ENCODE data around the gene TTC7B. TPM values are rescaled to one million over a fixed set of nuclear protein-coding genes. Genes with fewer than 3 reads are reported as not detected.

Gene TTC7B
- total and polyA plus RNA-seq, 2 donors (not counting 3 experiments of a cell fraction or from before 2014, with no cell fraction given) = 46.8 to 76.5 TPM

GRCh38 chr14:90663140-90663539 is 153.1 kb downstream of the TTC7B start:
- H3K9ac ChIP-seq (replicated peaks; ENCODE audit: extremely low read depth, insufficient read depth, low read length) = no peak overlapping the region
- H3K4me1 ChIP-seq (ENCODE audit: control insufficient read depth, extremely low read depth, insufficient read depth, low read length) = no peaks in the 10 kb centered on the region
- BruUV-seq (replicated peaks) = no TSS peak
- peaks cover 0 to 7% of the 10 kb centered on the region in 2 experiments for H3K36me3 ChIP-seq (ENCODE audit: control insufficient read depth in 2 of 2, extremely low read depth in 1 of 2, insufficient read depth in 2 of 2, low read length in 2 of 2)
- H3K4me2 ChIP-seq (ENCODE audit: insufficient read depth, low read length) = no peak overlapping the region
- H3K4me3 ChIP-seq (replicated peaks in 1 of 3; ENCODE audit: insufficient read depth in 1 of 3, low read depth in 1 of 3, low read length in 3 of 3) = no peak overlapping the region
- TF ChIP-seq POLR2AphosphoS5 (IDR thresholded peaks at IDR 0.05; ENCODE audit: insufficient read depth, low read depth, low read length) = no peak
- no peak for TF ChIP-seq MAX (IDR thresholded peaks at IDR 0.05; ENCODE audit: insufficient read depth, insufficient read length)
- no peak for TF ChIP-seq JUN (IDR thresholded peaks at IDR 0.05; ENCODE audit: borderline replicate concordance, insufficient read depth, insufficient read length, low read depth)
- TF ChIP-seq FOS (IDR thresholded peaks at IDR 0.05; ENCODE audit: borderline replicate concordance, insufficient read depth, low read length) = no peak
- TF ChIP-seq CTCF (IDR thresholded peaks at IDR 0.05; ENCODE audit: extremely low read depth in 1 of 2, insufficient read depth in 1 of 2, low read depth in 1 of 2, low read length in 2 of 2) = no peak
- no peak for TF ChIP-seq EZH2 (IDR thresholded peaks at IDR 0.05; ENCODE audit: borderline replicate concordance, low read depth, low read length, severe bottlenecking)
- TF ChIP-seq GATA2 (IDR thresholded peaks at IDR 0.05; ENCODE audit: insufficient read depth, insufficient read length, low read depth, low read length) = no peak
- TF ChIP-seq MYC (IDR thresholded peaks at IDR 0.05; ENCODE audit: low read depth, low read length) = no peak
- TF ChIP-seq POLR2A (IDR thresholded peaks at IDR 0.05; ENCODE audit: low read depth, low read length) = no peak
- no peak for DNase-seq (ENCODE audit: low read depth, low spot score)
- FAIRE-seq = no peak
- no peaks in the 10 kb centered on the region for H3K79me2 ChIP-seq (ENCODE audit: control insufficient read depth, insufficient read depth, low read length)
- intact Hi-C loops (cut with micrococcal nuclease) = no loop called here
- ChIA-PET POLR2A (interaction anchor here (1.7 kb wide), 1 partner anchor 266 kb away, joined by 3 read pairs; no protein-coding TSS in a partner anchor), CTCF (interaction anchor here (1.2 kb wide), 1 partner anchor 14 kb away, joined by 3 read pairs; no protein-coding TSS in a partner anchor)
- no peak overlapping the region for H3K27ac ChIP-seq (ENCODE audit: insufficient read depth, low read depth, low read length)
- dilution Hi-C loops (cut with MboI; ENCODE audit: extremely low pct_ligation_motif_present, low sequenced_read_pairs) = no loop called here
- H3K9me3 ChIP-seq (replicated peaks; ENCODE audit: control insufficient read depth, insufficient read depth, low read length) = no peaks in the 10 kb centered on the region
- H3K27me3 ChIP-seq (ENCODE audit: control insufficient read depth in 2 of 2, insufficient read depth in 2 of 2, low read length in 2 of 2) = no peaks in the 10 kb centered on the region
- no peaks in the 10 kb centered on the region for H3K9me1 ChIP-seq (replicated peaks; ENCODE audit: control insufficient read depth, extremely low read depth, insufficient read depth, low read length)
- no peak overlapping the region for H2AFZ ChIP-seq (ENCODE audit: low read depth, low read length)
- H4K20me1 ChIP-seq (replicated peaks; ENCODE audit: control insufficient read depth, extremely low read depth, insufficient read depth, low read length) = no peaks in the 10 kb centered on the region

Measured in endothelial cell of umbilical vein (primary cell).